Right ventricle myocardium superior (tissue), 1 donor: ENCODE measurements around the gene COBL. TPM values are rescaled to one million over a fixed set of nuclear protein-coding genes. Genes with fewer than 3 reads are reported as not detected.

Experiments used
- ATAC-seq: fragments of 200-7000 bp; cut with Tn5 transposase; one replicate; pipeline ENCODE4 v1.9.1; 2020; ENCODE audit warnings: mild to moderate bottlenecking; ENCODE audit not compliant: poor library complexity
- DNase-seq: peaks from one replicate; pipeline ENCODE4 v3.0.0-alpha.2; 2020
- intact Hi-C: fragments of 100-400 bp; cut with DNase I; formaldehyde crosslinking; loops from one replicate; pipeline ENCODE4 v1.11.2; 2022
- total RNA-seq: library from RNA; stranded (reverse); fragmentation: NEBNext Ultra II Directional; extraction: Animal tissue kit (Norgen Biotek cat#: 25700); gene quantifications from one replicate; pipeline ENCODE4 v1.2.1, GENCODE V29; 2021
- donor health status: DM: no; HTN: yes; CAD: no; lungs with severe emphysema.

Gene COBL
- total RNA-seq, 1 donor from 2014 or later = 76.5 TPM

DNA sequence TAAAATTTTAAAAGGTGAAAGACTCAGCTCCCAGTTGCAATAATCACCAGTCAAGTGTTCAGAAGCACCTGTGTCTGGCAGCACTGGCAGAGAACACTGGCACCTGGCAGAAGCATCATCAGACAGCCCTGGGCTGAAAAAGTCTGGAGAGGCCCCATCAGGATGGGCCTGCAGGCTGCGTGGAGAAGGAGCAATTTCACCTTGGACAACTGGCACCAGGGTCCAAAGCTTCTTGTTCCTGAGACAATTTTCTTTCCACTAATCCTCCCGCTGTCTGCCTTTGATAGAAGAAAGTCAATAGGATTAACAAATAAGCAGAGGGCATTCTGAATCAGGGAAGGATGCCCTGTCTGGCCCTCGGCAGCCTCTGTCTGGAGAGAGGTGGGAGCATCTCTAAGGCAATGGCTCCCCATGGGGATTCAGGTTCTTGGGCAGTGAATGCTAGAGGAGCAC, 6.5 kb downstream of the COBL start:
- intact Hi-C loops = no loop called here
- no peak for ATAC-seq
- DNase-seq = no peak

- ATAC-seq (no peak), DNase-seq (no peak)
- intact Hi-C loops = no loop called here
Measured at GRCh38 chr7:51309361-51310130, 7.1 kb downstream of the COBL start.

DNA sequence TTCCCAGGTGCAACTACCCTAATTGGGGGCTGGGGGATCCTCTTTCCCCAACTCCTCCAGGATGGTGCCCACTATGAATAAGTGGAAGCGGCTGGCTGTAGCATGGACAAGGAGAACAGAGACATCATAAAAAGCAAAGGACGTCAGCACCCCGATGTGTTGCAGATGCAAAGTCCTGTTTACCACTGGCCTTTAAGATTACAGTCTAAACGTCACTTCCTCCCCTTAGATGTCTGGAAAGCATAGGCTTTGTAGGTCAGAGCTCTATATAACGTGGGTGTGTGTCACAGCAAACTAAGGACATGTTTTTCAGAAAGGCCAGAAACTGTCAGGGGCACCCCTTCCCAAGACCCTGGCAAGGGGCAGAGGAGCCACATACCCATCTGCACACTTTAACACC, 7.9 kb downstream of the COBL start:
- no peak for ATAC-seq
- intact Hi-C loops = no loop called here
- no peak for DNase-seq

- DNase-seq (no peak), ATAC-seq (peak; percentile 48)
- intact Hi-C loops = no loop called here
Measured at GRCh38 chr7:51308265-51308664, 8.3 kb downstream of the COBL start.

DNA sequence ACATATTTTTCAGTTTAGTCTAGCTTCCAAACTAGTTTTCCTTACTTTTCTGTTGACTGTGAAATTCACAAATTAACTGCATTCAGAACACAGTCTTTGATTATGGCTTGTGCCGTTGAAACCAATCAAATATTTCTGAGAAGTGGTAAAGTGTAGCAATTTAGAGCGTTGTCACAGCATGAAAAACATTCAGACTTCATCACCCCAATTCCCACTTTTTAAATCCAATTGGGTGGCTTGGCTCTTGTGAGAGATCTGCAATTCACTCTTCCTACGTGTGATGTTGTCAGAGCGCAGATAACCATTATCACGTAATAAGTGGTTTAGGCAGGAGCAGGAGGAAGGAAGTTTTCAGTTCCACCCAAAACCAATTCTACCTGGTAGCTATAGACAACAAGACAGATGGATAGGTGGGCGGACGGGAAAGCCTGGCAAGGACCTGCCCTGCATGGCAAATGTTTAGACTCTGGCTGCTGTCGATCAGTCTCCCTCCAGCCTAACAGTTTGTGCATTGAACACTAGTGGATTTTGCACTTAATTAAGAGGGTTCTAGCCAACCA, 8.9 kb downstream of the COBL start:
- ATAC-seq = peak; percentile 10
- intact Hi-C loops = no loop called here

DNA sequence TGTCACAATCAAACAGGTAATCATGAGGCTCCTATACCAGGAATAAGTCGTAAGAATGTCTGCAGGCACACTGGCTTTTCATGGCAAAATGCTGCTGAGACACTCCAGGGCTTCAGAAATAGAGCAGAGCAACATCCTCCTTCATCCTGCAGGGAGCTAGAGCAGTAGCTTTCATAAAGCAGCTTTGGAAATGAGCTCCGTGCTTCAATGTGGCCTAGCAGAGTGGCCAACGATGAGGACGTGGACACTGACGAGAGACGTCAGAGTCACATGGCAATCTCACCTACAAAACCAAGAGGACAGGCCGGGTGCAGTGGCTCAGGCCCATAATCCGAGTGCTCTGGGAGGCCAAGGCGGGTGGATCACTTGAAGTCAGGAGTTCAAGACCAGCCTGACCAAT, 9.8 kb downstream of the COBL start:
- intact Hi-C loops = no loop called here
- DNase-seq (no peak), ATAC-seq (no peak)

More for the DNA sequence above, 8.9 kb downstream of the COBL start:
- no peak for DNase-seq

DNA sequence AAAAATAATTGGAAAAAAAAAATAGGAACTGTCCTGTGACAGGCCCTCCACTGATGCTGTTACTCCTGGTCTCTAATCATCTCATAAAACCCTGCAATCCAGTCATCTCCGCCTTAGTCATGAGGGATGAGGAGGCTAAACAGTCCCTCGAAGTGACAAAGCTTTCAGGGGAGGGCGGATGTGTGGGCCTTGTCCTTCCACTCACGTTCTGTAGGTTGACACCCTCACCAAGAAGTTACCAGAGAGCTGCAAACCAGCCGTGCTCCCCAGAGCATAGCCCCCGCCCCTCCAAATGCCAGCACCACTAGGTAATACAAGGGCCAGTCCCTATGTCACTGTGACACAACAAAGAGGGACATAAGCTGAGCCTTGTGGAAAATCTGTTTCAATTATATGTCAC, 11.9 kb downstream of the COBL start:
- no peak for ATAC-seq
- intact Hi-C loops = loop anchor here (5.0 kb wide), 1 partner anchor 52 kb away; no protein-coding TSS in a partner anchor
- DNase-seq = no peak

- ATAC-seq (no peak), DNase-seq (no peak)
- intact Hi-C loops = loop anchor here (5.0 kb wide), 1 partner anchor 51 kb away; no protein-coding TSS in a partner anchor
Measured at GRCh38 chr7:51303142-51303525, 13.5 kb downstream of the COBL start.

DNA sequence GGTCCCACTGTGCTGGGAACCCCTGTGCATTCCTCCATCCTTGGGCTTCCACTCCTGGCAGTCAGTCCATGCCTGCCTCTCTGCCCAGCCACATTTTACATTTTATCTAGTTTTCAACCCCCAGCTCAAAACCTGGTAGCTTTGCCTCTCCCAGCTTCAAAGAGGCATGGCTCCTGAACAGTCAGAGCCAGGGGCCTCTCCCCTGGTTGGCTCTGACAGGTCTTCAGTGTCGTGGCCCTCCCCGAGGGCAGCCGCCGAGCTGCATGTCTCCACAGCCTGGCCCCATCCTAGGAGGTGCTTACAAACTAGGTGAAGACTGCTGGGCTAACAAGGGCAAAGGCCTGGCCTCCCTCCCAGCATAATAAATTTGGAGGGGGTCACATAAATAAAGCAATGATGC, 14.8 kb downstream of the COBL start:
- ATAC-seq (peak; percentile 32), DNase-seq (no peak)
- intact Hi-C loops = loop anchor here (5.0 kb wide), 1 partner anchor 50 kb away; no protein-coding TSS in a partner anchor

GRCh38 chr7:51300762-51301674, 15.6 kb downstream of the COBL start:
- peak; percentile 50 for ATAC-seq
- no peak for DNase-seq
- intact Hi-C loops = loop anchor here (5.0 kb wide), 1 partner anchor 49 kb away; no protein-coding TSS in a partner anchor

DNA sequence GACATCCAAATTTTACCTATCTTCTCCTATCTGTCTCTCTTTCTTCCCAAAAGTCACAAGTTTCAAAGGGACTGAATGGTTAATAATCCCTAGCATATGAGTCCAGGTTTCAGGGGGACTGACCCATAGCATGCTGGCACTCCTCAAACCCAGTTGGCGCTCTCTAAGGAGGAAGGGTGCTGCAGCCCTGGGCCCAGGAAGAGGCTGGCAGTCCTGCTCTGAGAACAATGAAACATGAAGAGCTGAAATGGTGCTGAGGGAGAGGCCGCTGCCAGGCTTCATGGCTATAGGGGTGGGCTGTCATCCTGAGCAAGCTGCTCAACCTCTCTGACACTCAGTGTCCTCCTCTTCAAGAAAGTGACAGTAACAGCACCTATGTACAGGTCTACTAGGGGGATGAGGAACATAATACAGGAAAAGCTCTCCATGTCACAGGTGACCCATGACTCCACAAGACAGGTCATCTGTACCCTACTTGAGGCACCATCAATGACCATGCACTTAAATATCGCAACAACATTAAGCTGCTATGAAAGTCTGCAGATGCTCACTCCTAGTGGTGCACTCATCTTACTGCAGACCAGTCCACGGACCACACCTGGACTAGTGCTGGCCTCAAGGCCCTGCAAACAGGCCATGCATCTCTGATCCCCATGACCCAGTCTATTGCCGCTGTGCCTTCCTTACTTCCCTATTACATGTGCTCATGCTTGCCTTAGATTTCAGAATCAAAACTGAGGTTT, 17.0 kb downstream of the COBL start:
- intact Hi-C loops = loop anchor here (5.0 kb wide), 1 partner anchor 47 kb away; no protein-coding TSS in a partner anchor
- no peak for DNase-seq
- no peak for ATAC-seq

DNA sequence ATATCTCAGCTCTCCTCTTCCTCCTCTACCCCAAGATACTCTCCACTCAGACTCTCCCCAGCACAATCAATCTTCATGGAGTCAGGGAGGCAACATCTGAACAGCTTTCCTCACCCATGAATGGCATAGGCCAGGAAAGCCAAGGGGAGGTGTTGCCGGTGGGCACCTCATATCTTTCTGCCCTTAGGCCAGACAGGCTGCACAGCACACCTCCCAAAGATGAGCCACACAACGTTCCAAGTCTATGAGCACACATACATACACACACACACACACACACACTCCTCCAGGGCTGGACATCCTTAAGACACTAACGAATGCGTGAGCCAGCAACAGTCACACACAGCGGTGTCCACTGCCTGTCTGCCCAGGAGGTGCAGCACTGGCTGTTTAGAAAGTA, 17.7 kb downstream of the COBL start:
- DNase-seq (no peak), ATAC-seq (no peak)
- intact Hi-C loops = no loop called here

DNA sequence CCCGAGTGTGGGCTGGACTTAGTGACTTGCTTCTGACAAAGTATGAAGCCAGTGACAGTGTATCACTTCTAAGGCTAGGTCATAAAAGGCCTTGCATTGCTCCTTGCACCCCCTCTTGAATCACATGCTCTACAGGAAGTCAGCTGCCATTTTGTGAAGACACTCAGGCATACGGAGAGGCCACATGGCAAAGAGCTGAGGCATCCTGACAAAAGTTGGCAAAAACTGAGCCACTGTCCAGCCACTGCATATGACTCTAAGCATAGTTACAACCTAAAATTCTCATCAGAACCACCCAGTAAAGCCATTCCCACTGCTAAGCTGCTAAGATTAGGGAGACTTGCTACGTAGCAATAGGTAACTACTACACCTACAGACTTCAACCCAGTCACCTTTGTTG, 18.6 kb downstream of the COBL start:
- intact Hi-C loops = no loop called here
- no peak for DNase-seq
- no peak for ATAC-seq

- peak; percentile 54 for ATAC-seq
- intact Hi-C loops = no loop called here
Measured at GRCh38 chr7:51295440-51296245, 21.0 kb downstream of the COBL start.

GRCh38 chr7:51292596-51292995, 24.0 kb downstream of the COBL start:
- intact Hi-C loops = no loop called here
- no peak for ATAC-seq
- DNase-seq = no peak

More at GRCh38 chr7:51295440-51296245, 21.0 kb downstream of the COBL start:
- DNase-seq = no peak

GRCh38 chr7:51290702-51291540, 25.7 kb downstream of the COBL start:
- ATAC-seq = no peak
- intact Hi-C loops = no loop called here
- DNase-seq = no peak

GRCh38 chr7:51290304-51290637, 26.3 kb downstream of the COBL start:
- no peak for DNase-seq
- intact Hi-C loops = no loop called here
- no peak for ATAC-seq
